SKM-1 treated with dmso at 0.1 percent for 144 hours (cell line): ENCODE measurements around the gene BPIFA3.
A peak's percentile ranks its signal among the peaks of the same experiment; 100 is the strongest.

Source experiments
- DNase-seq: peaks from one replicate; lab custom pipeline; 2025; ENCODE audit not compliant: unreplicated experiment; lab: John Stamatoyannopoulos, UW

BPIFA3 gene

GRCh38 chr20:33259371-33259770 is 42.2 kb downstream of the BPIFA3 start:
- no peak for DNase-seq

- DNase-seq: no peak
Observed at GRCh38 chr20:33261465-33261864, 44.3 kb downstream of the BPIFA3 start.

GRCh38 chr20:33262658-33263065 is 45.5 kb downstream of the BPIFA3 start:
- DNase-seq: peak; percentile 30

- DNase-seq: no peak
Observed at GRCh38 chr20:33263784-33264183, 46.6 kb downstream of the BPIFA3 start.

GRCh38 chr20:33267701-33268100 is 50.5 kb downstream of the BPIFA3 start:
- DNase-seq: peak; percentile 7

- no peak for DNase-seq
Observed at GRCh38 chr20:33272155-33272873, 55.2 kb downstream of the BPIFA3 start.

GRCh38 chr20:33273117-33273851 is 56.1 kb downstream of the BPIFA3 start:
- no peak for DNase-seq

GRCh38 chr20:33275215-33275614 is 58.1 kb downstream of the BPIFA3 start:
- DNase-seq: no peak

- no peak for DNase-seq
Observed at GRCh38 chr20:33275871-33276270, 58.7 kb downstream of the BPIFA3 start.

- DNase-seq: no peak
Observed at GRCh38 chr20:33276303-33277113, 59.4 kb downstream of the BPIFA3 start.
